ENCODE measurements around the gene DPP10. TPM values are rescaled to one million over a fixed set of nuclear protein-coding genes. Genes with fewer than 3 reads are reported as not detected.

Gene DPP10
- total and polyA plus RNA-seq, 2 of the 13 experiments (the other 11 are each of a cell fraction or from before 2014, with no cell fraction given), result 0.95 to 1.7 TPM

GRCh38 chr2:115400940-115401339, 958.5 kb downstream of the DPP10 start:
- peaks cover 97% of the 10 kb centered on the region for H3K9me3 ChIP-seq (ENCODE audit: low read length)
- in situ Hi-C loops (cut with HindIII; ENCODE audit: extremely low pct_ligation_motif_present, low pct_unique_long_range_greater_than_20kb), result no loop called here
- TF ChIP-seq RAD51 (IDR thresholded peaks at IDR 0.05; ENCODE audit: borderline replicate concordance) (no peak), HNRNPUL1 (IDR thresholded peaks at IDR 0.05; ENCODE audit: low read depth, low read length) (no peak), ZNF512B (CRISPR knock-in tag; IDR thresholded peaks at IDR 0.05; ENCODE audit: borderline replicate concordance) (no peak), REL (CRISPR knock-in tag; conservative IDR thresholded peaks at IDR 0.05) (no peak)
- H3K36me3 ChIP-seq (replicated peaks in 1 of 2; ENCODE audit: control insufficient read depth in 1 of 2, insufficient read depth in 2 of 2, low read length in 2 of 2), result no peaks in the 10 kb centered on the region
- ChIA-PET CTCF (ENCODE audit: low intra/inter-chr PET ratio, low total read pairs) (no interaction called here), POLR2A (no interaction called here)
- no peak overlapping the region for H3K4me2 ChIP-seq (ENCODE audit: low read depth, low read length)
- no peak overlapping the region for H3K9ac ChIP-seq (ENCODE audit: insufficient read depth, low read depth, low read length)
- WGBS (ENCODE audit: low lambda C conversion rate), result 26% methylated on average over 2 of the region's 2 CpGs
- no peak overlapping the region for H3K27ac ChIP-seq (ENCODE audit: extremely low read length, insufficient read depth, low read length)
- no TSS peak for BruUV-seq (replicated peaks)
- DNase-seq (ENCODE audit: low spot score) (no peak), FAIRE-seq (no peak), ATAC-seq (no peak)
- intact Hi-C loops (cut with micrococcal nuclease; ENCODE audit: unreplicated experiment), result no loop called here
- H3K4me3 ChIP-seq (replicated peaks in 1 of 3; ENCODE audit: insufficient read depth in 1 of 3, low read depth in 2 of 3, low read length in 3 of 3), result no peak overlapping the region
- no peaks in the 10 kb centered on the region for H3K79me2 ChIP-seq (ENCODE audit: insufficient read depth, low read length)
- no peaks in the 10 kb centered on the region for H4K20me1 ChIP-seq (ENCODE audit: insufficient read depth, low read length)
- H3K4me1 ChIP-seq (ENCODE audit: insufficient read depth, low read length), result no peaks in the 10 kb centered on the region
- H2AFZ ChIP-seq (ENCODE audit: low read length), result no peak overlapping the region
- H3K27me3 ChIP-seq (ENCODE audit: control insufficient read depth in 1 of 2, insufficient read depth in 2 of 2, low read length in 2 of 2), result no peaks in the 10 kb centered on the region

- Histone ChIP-seq H3K4me2 (ENCODE audit: low read depth, low read length) (no peak overlapping the region), H3K36me3 (replicated peaks in 1 of 2; ENCODE audit: control insufficient read depth in 1 of 2, insufficient read depth in 2 of 2, low read length in 2 of 2) (no peaks in the 10 kb centered on the region), H2AFZ (ENCODE audit: low read length) (no peak overlapping the region), H3K4me1 (ENCODE audit: insufficient read depth, low read length) (no peaks in the 10 kb centered on the region), H3K79me2 (ENCODE audit: insufficient read depth, low read length) (no peaks in the 10 kb centered on the region), H4K20me1 (ENCODE audit: insufficient read depth, low read length) (no peaks in the 10 kb centered on the region), H3K9ac (ENCODE audit: insufficient read depth, low read depth, low read length) (no peak overlapping the region), H3K27ac (ENCODE audit: extremely low read length, insufficient read depth, low read length) (no peak overlapping the region), H3K9me3 (ENCODE audit: low read length) (peaks cover 95% of the 10 kb centered on the region), H3K4me3 (replicated peaks in 1 of 3; ENCODE audit: insufficient read depth in 1 of 3, low read depth in 2 of 3, low read length in 3 of 3) (no peak overlapping the region), H3K27me3 (ENCODE audit: control insufficient read depth in 1 of 2, insufficient read depth in 2 of 2, low read length in 2 of 2) (no peaks in the 10 kb centered on the region)
- BruUV-seq (replicated peaks), result no TSS peak
- intact Hi-C loops (cut with micrococcal nuclease; ENCODE audit: unreplicated experiment), result no loop called here
- in situ Hi-C loops (cut with HindIII; ENCODE audit: extremely low pct_ligation_motif_present, low pct_unique_long_range_greater_than_20kb), result no loop called here
- ATAC-seq (no peak), FAIRE-seq (no peak), DNase-seq (ENCODE audit: low spot score) (no peak)
- CTCF ChIA-PET (ENCODE audit: low intra/inter-chr PET ratio, low total read pairs), result no interaction called here
- POLR2A ChIA-PET, result no interaction called here
- WGBS (ENCODE audit: low lambda C conversion rate), result 3% methylated on average over 1 of the region's 1 CpG
- TF ChIP-seq ZNF383 (CRISPR knock-in tag; IDR thresholded peaks at IDR 0.05; ENCODE audit: borderline replicate concordance) (no peak), THAP9 (CRISPR knock-in tag; IDR thresholded peaks at IDR 0.05; ENCODE audit: borderline replicate concordance) (no peak), SP5 (CRISPR knock-in tag; IDR thresholded peaks at IDR 0.05; ENCODE audit: borderline replicate concordance, low read depth) (no peak), ZNF281 (CRISPR knock-in tag; IDR thresholded peaks at IDR 0.05; ENCODE audit: borderline replicate concordance) (no peak), DNMT1 (CRISPR knock-in tag; IDR thresholded peaks at IDR 0.05) (no peak)
Measured at GRCh38 chr2:115412501-115412900, 970.1 kb downstream of the DPP10 start.

All from HepG2 (cell line).